ENCODE results near the gene POLQ.
"Not testable (repeated sequence)": the region's sequence is repeated elsewhere in the genome, so short reads cannot be mapped to it uniquely, and the experiment has no call there.

Gene POLQ

DNA sequence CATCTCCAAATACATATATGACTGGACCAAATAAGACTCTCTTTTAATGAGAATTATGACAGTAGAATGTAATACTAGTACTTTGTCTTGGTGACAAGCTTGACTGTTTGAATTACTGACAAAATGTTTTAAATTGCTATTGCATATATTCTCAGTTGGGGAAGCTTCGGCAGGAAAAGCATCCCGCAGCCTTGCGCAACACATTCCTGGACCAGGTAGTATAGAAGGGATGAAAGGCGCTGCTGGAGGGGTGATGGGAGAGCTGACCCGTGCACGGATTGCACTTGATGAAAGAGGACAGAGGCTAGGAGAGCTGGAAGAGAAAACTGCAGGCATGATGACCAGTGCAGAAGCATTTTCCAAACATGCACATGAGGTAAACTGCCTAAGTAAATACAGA lies 127.6 kb downstream of the POLQ start:
- DNase-seq (ENCODE audit: low read depth), result no peak

DNA sequence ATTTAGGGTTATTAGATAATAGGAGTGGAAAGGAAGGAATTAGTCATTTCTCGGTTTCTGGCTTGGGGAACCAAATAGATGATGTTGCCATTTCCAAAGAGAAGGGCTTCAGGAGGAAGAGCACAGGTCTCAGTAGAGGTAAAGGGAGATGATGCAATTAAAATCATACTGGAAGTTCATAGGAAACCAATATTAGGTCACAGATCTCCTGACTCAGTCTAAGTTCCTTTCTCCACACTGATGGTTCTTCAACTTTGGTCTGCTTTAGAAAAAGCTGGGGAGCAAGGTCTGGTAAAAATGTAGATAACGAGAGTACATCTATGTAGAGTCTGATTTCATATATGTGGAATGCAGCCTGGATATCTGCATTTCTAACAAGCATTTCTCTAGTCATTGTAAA lies 130.9 kb downstream of the POLQ start:
- DNase-seq (ENCODE audit: low read depth), result no peak

GRCh38 chr3:121411523-121411922 lies 134.3 kb downstream of the POLQ start:
- peak; percentile 39 for DNase-seq (ENCODE audit: low read depth)

- DNase-seq (ENCODE audit: low read depth), result no peak
Measured at GRCh38 chr3:121405631-121406030, 140.2 kb downstream of the POLQ start.

DNA sequence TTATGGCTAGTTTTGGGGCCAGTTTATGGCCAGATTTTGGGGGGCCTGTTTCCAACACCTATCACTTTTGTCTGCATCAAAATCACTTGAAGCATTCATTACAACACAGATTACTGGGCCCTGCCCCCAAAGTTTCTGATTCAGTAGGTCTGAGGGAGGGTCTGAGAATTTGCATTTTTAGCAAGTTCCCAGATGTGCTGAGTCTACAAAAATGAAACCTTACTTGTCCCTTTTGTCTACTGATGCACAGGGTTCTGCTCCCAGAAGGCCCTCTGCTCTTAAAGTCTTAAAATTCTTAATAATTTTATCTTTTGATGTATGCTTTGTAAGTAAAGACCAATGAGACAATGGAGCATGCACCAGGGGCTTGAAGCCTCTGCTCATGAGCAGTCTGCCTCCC lies 146.0 kb downstream of the POLQ start:
- DNase-seq (ENCODE audit: low read depth), result no peak

GRCh38 chr3:121398051-121398450 lies 147.7 kb downstream of the POLQ start:
- not testable (repeated sequence) for DNase-seq (ENCODE audit: low read depth)

GRCh38 chr3:121395967-121396366 lies 149.8 kb downstream of the POLQ start:
- DNase-seq (ENCODE audit: low read depth), result not testable (repeated sequence)

GRCh38 chr3:121388308-121388707 lies 157.5 kb downstream of the POLQ start:
- DNase-seq (ENCODE audit: low read depth), result not testable (repeated sequence)
